H1 (cell line): ENCODE measurements around the gene MCCC1. TPM values are rescaled to one million over a fixed set of nuclear protein-coding genes. Genes with fewer than 3 reads are reported as not detected.

Experiments
- CTCF ChIA-PET: fragments of 300-600 bp; sonication (Branson Sonifier 250); formaldehyde crosslinking; loops from one replicate; lab custom pipeline; 2021; ENCODE audit not compliant: partially characterized antibody; lab: Charles Lee
- POLR2A ChIA-PET: fragments of 300-600 bp; sonication (Branson Sonifier 250); formaldehyde crosslinking; loops from one replicate; lab custom pipeline; 2021; ENCODE audit warnings: inconsistent platforms; ENCODE audit not compliant: partially characterized antibody; lab: Charles Lee
- DNase-seq, 2 experiments: peaks; one replicate each; pipeline versions ENCODE4 v3.0.0 to v3.0.0-alpha.2; 2010 to 2022; ENCODE audit warnings: low spot score in 2 of 2, low read depth in 1 of 2, mixed read lengths in 1 of 2
- FAIRE-seq: peaks from 2 replicates; lab custom pipeline; 2011; peaks lifted over from hg19 to GRCh38; lab: Jason Lieb, UNC
- H2AFZ ChIP-seq: 2 replicates; pipeline ENCODE4 v1.8.1; 2012; ENCODE audit warnings: low read length, inconsistent platforms
- H2AK5ac ChIP-seq: 2 replicates; pipeline ENCODE4 v1.6.1; 2013; ENCODE audit warnings: low read depth, low read length
- H2BK120ac ChIP-seq: replicated peaks from 2 replicates; pipeline ENCODE3; 2013; ENCODE audit warnings: low read depth, low read length, inconsistent platforms
- H2BK12ac ChIP-seq: 2 replicates; pipeline ENCODE4 v1.6.1; 2013; ENCODE audit warnings: low read depth, low read length
- H2BK15ac ChIP-seq: 2 replicates; pipeline ENCODE4 v1.6.1; 2013; ENCODE audit warnings: low read length
- H2BK20ac ChIP-seq: 2 replicates; pipeline ENCODE4 v1.6.1; 2013; ENCODE audit warnings: low read length
- H2BK5ac ChIP-seq: 2 replicates; pipeline ENCODE4 v1.6.1; 2013; ENCODE audit warnings: low read depth, low read length
- H3K14ac ChIP-seq: 2 replicates; pipeline ENCODE4 v1.6.1; 2013; ENCODE audit warnings: inconsistent platforms; ENCODE audit not compliant: insufficient read length
- H3K18ac ChIP-seq: 2 replicates; pipeline ENCODE4 v1.6.1; 2013; ENCODE audit warnings: low read length; ENCODE audit errors: extremely low read depth
- H3K23ac ChIP-seq: 2 replicates; pipeline ENCODE4 v1.6.1; 2013; ENCODE audit warnings: inconsistent platforms; ENCODE audit not compliant: insufficient read length
- H3K23me2 ChIP-seq: 2 replicates; pipeline ENCODE4 v1.6.1; 2013; ENCODE audit warnings: low read depth, low read length
- H3K27ac ChIP-seq: 2 replicates; pipeline ENCODE4 v1.6.1; 2011; ENCODE audit warnings: low read depth, low read length, inconsistent platforms
- H3K27me3 ChIP-seq, 4 experiments: replicated peaks in 1 of 4; 1 replicate in 1 of 4; 2 replicates in 3 of 4; pipeline versions ENCODE4 v1.6.1 to v1.8.1; 2011 to 2013; ENCODE audit warnings: low read length in 3 of 4, mild to moderate bottlenecking in 3 of 4, inconsistent platforms in 2 of 4, mixed read lengths in 2 of 4, moderate library complexity in 1 of 4; ENCODE audit not compliant: control insufficient read depth in 3 of 4, insufficient read depth in 3 of 4; ENCODE audit errors: extremely low read depth in 1 of 4
- H3K36me3 ChIP-seq, 4 experiments: 2 replicates each; pipeline versions ENCODE4 v1.6.1 to v1.8.1; 2011 to 2013; ENCODE audit warnings: mild to moderate bottlenecking in 4 of 4, low read length in 3 of 4, moderate library complexity in 2 of 4, control low read depth in 1 of 4, inconsistent platforms in 1 of 4; ENCODE audit not compliant: insufficient read depth in 4 of 4, control insufficient read depth in 2 of 4
- H3K4ac ChIP-seq: replicated peaks from 2 replicates; pipeline ENCODE3; 2013; ENCODE audit warnings: low read length, low read depth, mixed read lengths, inconsistent platforms; ENCODE audit not compliant: insufficient read length
- H3K4me1 ChIP-seq, 4 experiments: replicated peaks in 1 of 4; 1 replicate in 1 of 4; 2 replicates in 3 of 4; pipeline versions ENCODE4 v1.6.1 to v1.8.1; 2011 to 2013; ENCODE audit warnings: low read length in 3 of 4, inconsistent platforms in 2 of 4, mixed read lengths in 1 of 4; ENCODE audit not compliant: insufficient read depth in 4 of 4, control insufficient read depth in 3 of 4
- H3K4me2 ChIP-seq, 2 experiments: 2 replicates each; pipeline versions ENCODE4 v1.6.1 to v1.8.1; 2011 to 2013; ENCODE audit warnings: low read depth in 2 of 2, low read length in 2 of 2, control low read depth in 1 of 2, inconsistent platforms in 1 of 2, mild to moderate bottlenecking in 1 of 2; ENCODE audit not compliant: insufficient read depth in 1 of 2
- H3K4me3 ChIP-seq, 4 experiments: fragments of 200-600, 300-600 bp in 1 of 4; sonication (generic), shearing (Covaris generic), sonication (Bioruptor Twin) in 1 of 4; 2 replicates each; pipeline versions ENCODE4 v1.5.1 to v1.8.1; 2011 to 2016; ENCODE audit warnings: low read length in 4 of 4, low read depth in 3 of 4, control low read depth in 2 of 4, inconsistent platforms in 2 of 4, mild to moderate bottlenecking in 2 of 4, mixed read lengths in 1 of 4, moderate library complexity in 1 of 4; ENCODE audit not compliant: insufficient read depth in 2 of 4; ENCODE audit errors: extremely low read depth in 1 of 4
- H3K56ac ChIP-seq: replicated peaks from 2 replicates; pipeline ENCODE3; 2013; ENCODE audit warnings: low read depth, mild to moderate bottlenecking, mixed read lengths, low read length, inconsistent platforms; ENCODE audit not compliant: insufficient read length
- H3K79me1 ChIP-seq: 2 replicates; pipeline ENCODE4 v1.6.1; 2013; ENCODE audit warnings: low read depth, low read length, control low read depth
- H3K79me2 ChIP-seq, 2 experiments: 2 replicates each; pipeline versions ENCODE4 v1.6.1 to v1.8.1; 2012 to 2013; ENCODE audit warnings: low read length in 2 of 2, mild to moderate bottlenecking in 2 of 2, inconsistent platforms in 1 of 2; ENCODE audit not compliant: insufficient read depth in 2 of 2, control insufficient read depth in 1 of 2
- H3K9ac ChIP-seq, 4 experiments: replicated peaks in 1 of 4; 1 replicate in 1 of 4; 2 replicates in 3 of 4; pipeline versions ENCODE4 v1.6.1 to v1.8.1; 2011 to 2013; ENCODE audit warnings: low read depth in 3 of 4, low read length in 3 of 4, control low read depth in 2 of 4, mild to moderate bottlenecking in 2 of 4, moderate library complexity in 2 of 4, inconsistent platforms in 1 of 4; ENCODE audit errors: extremely low read depth in 1 of 4
- H3K9me3 ChIP-seq, 2 experiments: 2 replicates each; pipeline versions ENCODE4 v1.6.1 to v1.8.1; 2012 to 2013; ENCODE audit warnings: mild to moderate bottlenecking in 2 of 2, moderate library complexity in 2 of 2, control low read depth in 1 of 2, inconsistent platforms in 1 of 2, low read depth in 1 of 2, low read length in 1 of 2, mixed read lengths in 1 of 2; ENCODE audit not compliant: insufficient read depth in 2 of 2
- H4K20me1 ChIP-seq, 2 experiments: replicated peaks in 1 of 2; 2 replicates each; pipeline versions ENCODE3 to v1.8.1; 2011 to 2013; ENCODE audit warnings: inconsistent platforms in 2 of 2, low read length in 2 of 2, mild to moderate bottlenecking in 1 of 2; ENCODE audit not compliant: insufficient read depth in 2 of 2, control insufficient read depth in 1 of 2
- H4K5ac ChIP-seq: 2 replicates; pipeline ENCODE4 v1.6.1; 2013; ENCODE audit warnings: low read length, low read depth, mixed read lengths, inconsistent platforms; ENCODE audit not compliant: insufficient read length
- H4K8ac ChIP-seq: 2 replicates; pipeline ENCODE4 v1.8.0; 2013; ENCODE audit warnings: mild to moderate bottlenecking, moderate library complexity, low read length, inconsistent platforms; ENCODE audit not compliant: insufficient read depth; ENCODE audit errors: extremely low read depth
- H4K91ac ChIP-seq: replicated peaks from 2 replicates; pipeline ENCODE3; 2013; ENCODE audit warnings: low read length, mixed read lengths, inconsistent platforms; ENCODE audit not compliant: insufficient read length
- CEBPB ChIP-seq: IDR thresholded peaks from 2 replicates; pipeline ENCODE4 v1.6.1; 2012; ENCODE audit warnings: low read depth, low read length
- EGR1 ChIP-seq: IDR thresholded peaks from 2 replicates; pipeline ENCODE4 v1.6.1; 2011; ENCODE audit warnings: low read depth, low read length, borderline replicate concordance
- MAFK ChIP-seq: IDR thresholded peaks from 2 replicates; pipeline ENCODE4 v1.6.1; 2012; ENCODE audit warnings: low read depth, mild to moderate bottlenecking, improper control_type of control experiment, low read length
- POLR2A ChIP-seq, 2 experiments: IDR thresholded peaks; 1 replicate in 1 of 2; 2 replicates in 1 of 2; pipeline ENCODE4 v1.6.1; 2011; ENCODE audit warnings: low read depth in 2 of 2, low read length in 2 of 2, mild to moderate bottlenecking in 2 of 2; ENCODE audit errors: control extremely low read depth in 1 of 2
- TEAD4 ChIP-seq: IDR thresholded peaks from 2 replicates; pipeline ENCODE4 v1.6.1; 2012; ENCODE audit warnings: low read depth, low read length, inconsistent platforms, mixed read lengths
- YY1 ChIP-seq: IDR thresholded peaks from 2 replicates; pipeline ENCODE4 v1.6.1; 2011; ENCODE audit warnings: low read depth, mild to moderate bottlenecking, low read length
- WGBS, 2 experiments: shearing (Covaris generic) in 1 of 2; methylation state at CpG; one replicate each; pipeline versions ENCODE4 v1.1.6 to v1.1.7; 2013 to 2015; ENCODE audit warnings: low lambda C conversion rate in 2 of 2, mixed read lengths in 2 of 2, inconsistent platforms in 1 of 2, low coverage in 1 of 2, missing lambda C conversion rate in 1 of 2; ENCODE audit not compliant: insufficient replicate concordance in 2 of 2, insufficient coverage in 1 of 2, insufficient read length in 1 of 2; ENCODE audit errors: extremely low coverage in 1 of 2, missing lambda C conversion rate in 1 of 2; 5-methylcytosine and 5-hydroxymethylcytosine counted together
- polyA plus RNA-seq, 7 experiments: library from polyadenylated mRNA; depleted of rRNA in 3 of 7; stranded (reverse) in 5 of 7; unstranded in 2 of 7; fragments of >200 nt in 5 of 7; fragments of 200-250 nt in 2 of 7; gene quantifications; 1 replicate in 5 of 7; 2 replicates in 1 of 7; 4 replicates in 1 of 7; pipeline versions ENCODE4 v1.2.1 to v1.2.3, GENCODE V29; 2011 to 2013; ENCODE audit warnings: missing spikeins in 2 of 7, mixed read lengths in 2 of 7
- total RNA-seq: library from RNA; stranded (reverse); fragmentation: NEBNext Ultra II Directional; extraction: Animal tissue kit (Norgen Biotek cat#: 25700); gene quantifications from 2 replicates; pipeline ENCODE4 v1.2.1, GENCODE V29; 2021
- TF ChIP-seq, protein P1 (sequence below): IDR thresholded peaks from 2 replicates; pipeline ENCODE4 v1.6.1; 2012; ENCODE audit warnings: inconsistent platforms

The MCCC1 gene
- total and polyA plus RNA-seq, 2 of the 8 experiments (the other 6 are each of a cell fraction or from before 2014, with no cell fraction given) = 10.8 to 21.5 TPM

DNA sequence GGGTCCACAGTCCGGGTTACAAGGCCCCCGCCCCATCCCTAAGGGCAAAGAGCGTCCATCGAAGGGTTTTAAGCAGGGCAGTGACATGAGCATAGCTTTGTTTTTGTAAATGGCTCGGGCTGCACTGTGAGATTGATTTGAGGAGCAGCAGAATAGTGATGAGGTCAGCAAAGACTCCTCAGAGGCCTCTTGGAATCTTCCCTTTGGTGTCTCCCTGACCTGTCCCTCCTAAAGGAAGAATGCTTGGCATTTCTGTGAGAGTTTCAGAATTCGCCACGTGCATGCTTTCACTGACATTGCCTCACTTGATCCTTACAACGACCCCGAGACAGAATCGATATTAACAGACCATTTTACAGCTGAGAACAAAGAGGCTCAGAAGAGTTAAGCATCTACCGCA is 42.9 kb upstream of the MCCC1 start:
- Histone ChIP-seq H3K79me2 (no peaks in the 10 kb centered on the region), H3K27ac (no peak overlapping the region), H3K56ac (no peak overlapping the region), H3K36me3 (no peaks in the 10 kb centered on the region; a peak in 1 of 8 replicates), H4K20me1 (no peaks in the 10 kb centered on the region), H3K18ac (no peak overlapping the region), H3K4ac (no peak overlapping the region), H3K14ac (no peak overlapping the region), H2BK15ac (no peak overlapping the region), H3K79me1 (no peaks in the 10 kb centered on the region), H4K91ac (no peak overlapping the region), H3K23ac (no peak overlapping the region), H3K4me1 (no peaks in the 10 kb centered on the region), H2BK12ac (0 out of 2 replicates have a peak overlapping the region, but pooled peaks have one; percentile 10), H4K8ac (no peak overlapping the region), H2BK120ac (no peak overlapping the region), H3K4me2 (no peak overlapping the region), H4K5ac (no peak overlapping the region), H3K23me2 (no peaks in the 10 kb centered on the region), H3K27me3 (no peaks in the 10 kb centered on the region), H2BK5ac (no peak overlapping the region), H3K4me3 (no peak overlapping the region), H2AK5ac (no peak overlapping the region), H2AFZ (no peak overlapping the region), H2BK20ac (no peak overlapping the region), H3K9ac (no peak overlapping the region), H3K9me3 (no peaks in the 10 kb centered on the region)
- POLR2A ChIA-PET = no interaction called here
- DNase-seq (no peak), FAIRE-seq (no peak)
- TF ChIP-seq MAFK (peak; percentile 72), EGR1 (no peak), CEBPB (0 out of 2 replicates have a peak, but pooled peaks have one; percentile 13), TEAD4 (peak; percentile 83), YY1 (no peak), POLR2A (IDR thresholded peaks at IDR 0.05; ENCODE audit: control extremely low read depth in 1 of 2, low read depth in 2 of 2, low read length in 2 of 2) (no peak)
- TF ChIP-seq, protein P1, sequence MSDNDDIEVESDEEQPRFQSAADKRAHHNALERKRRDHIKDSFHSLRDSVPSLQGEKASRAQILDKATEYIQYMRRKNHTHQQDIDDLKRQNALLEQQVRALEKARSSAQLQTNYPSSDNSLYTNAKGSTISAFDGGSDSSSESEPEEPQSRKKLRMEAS = 0 out of 2 replicates have a peak, but pooled peaks have one; percentile 13
- CTCF ChIA-PET = interaction anchor here (0.7 to 1.7 kb wide), 2 partner anchors 19 to 431 kb away, joined by 3 to 5 read pairs; no protein-coding TSS in a partner anchor
- WGBS, 2 experiments = 81% methylated on average over 11 of the region's 11 CpGs; no CpG with 5 or more reads in 1 of the 2 experiments
